B cell (primary cell): ENCODE measurements around the gene ARL3.

Experiments used
- EZH2 ChIP-seq: IDR thresholded peaks from 2 replicates; pipeline ENCODE4 v1.6.1; 2012; ENCODE audit warnings: borderline replicate concordance, low read depth, mild to moderate bottlenecking, moderate library complexity, low read length; ENCODE audit not compliant: insufficient read depth, poor library complexity, severe bottlenecking
- TF ChIP-seq, protein P1 (sequence below): fragments of 200-600 bp; IDR thresholded peaks from one replicate; pipeline ENCODE4 v1.8.0; 2022; ENCODE audit warnings: antibody characterized with exemption, mild to moderate bottlenecking

DNA sequence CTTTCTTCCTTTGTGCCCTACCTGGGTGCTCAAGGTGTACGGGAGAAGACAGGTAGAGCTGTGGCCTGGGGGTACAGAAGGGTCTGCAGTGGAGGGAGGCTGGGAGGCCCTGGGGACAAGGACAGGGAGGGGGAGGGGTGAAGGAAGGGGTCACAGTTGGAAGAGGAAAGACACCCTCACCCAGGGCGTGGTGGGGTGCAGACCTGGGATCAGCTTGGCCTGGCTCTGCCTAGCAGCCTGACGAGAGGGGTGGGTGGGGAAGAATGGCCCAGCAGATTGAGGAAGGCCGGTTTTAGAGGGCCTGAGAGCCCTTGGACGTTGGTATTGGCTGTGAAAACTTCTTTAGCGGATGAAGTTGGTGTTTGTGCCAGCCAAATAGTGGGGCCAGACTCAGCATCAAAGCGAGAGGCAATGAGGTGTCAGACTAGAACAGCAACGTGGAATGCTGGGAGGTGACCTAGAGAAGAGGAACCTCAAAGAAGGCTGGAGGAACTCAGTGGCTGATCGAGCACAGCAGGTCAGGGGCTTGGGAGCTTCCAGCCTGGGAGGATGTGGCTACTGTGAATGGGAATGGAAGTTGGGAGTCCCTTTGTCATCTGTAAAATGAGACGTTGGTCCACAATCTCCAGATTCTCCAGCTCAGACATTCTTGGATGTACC is 88.0 kb downstream of the ARL3 start:
- TF ChIP-seq, protein P1, sequence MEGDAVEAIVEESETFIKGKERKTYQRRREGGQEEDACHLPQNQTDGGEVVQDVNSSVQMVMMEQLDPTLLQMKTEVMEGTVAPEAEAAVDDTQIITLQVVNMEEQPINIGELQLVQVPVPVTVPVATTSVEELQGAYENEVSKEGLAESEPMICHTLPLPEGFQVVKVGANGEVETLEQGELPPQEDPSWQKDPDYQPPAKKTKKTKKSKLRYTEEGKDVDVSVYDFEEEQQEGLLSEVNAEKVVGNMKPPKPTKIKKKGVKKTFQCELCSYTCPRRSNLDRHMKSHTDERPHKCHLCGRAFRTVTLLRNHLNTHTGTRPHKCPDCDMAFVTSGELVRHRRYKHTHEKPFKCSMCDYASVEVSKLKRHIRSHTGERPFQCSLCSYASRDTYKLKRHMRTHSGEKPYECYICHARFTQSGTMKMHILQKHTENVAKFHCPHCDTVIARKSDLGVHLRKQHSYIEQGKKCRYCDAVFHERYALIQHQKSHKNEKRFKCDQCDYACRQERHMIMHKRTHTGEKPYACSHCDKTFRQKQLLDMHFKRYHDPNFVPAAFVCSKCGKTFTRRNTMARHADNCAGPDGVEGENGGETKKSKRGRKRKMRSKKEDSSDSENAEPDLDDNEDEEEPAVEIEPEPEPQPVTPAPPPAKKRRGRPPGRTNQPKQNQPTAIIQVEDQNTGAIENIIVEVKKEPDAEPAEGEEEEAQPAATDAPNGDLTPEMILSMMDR: no peak
- no peak for TF ChIP-seq EZH2
